Measurements from ENCODE around the gene CABP1.

- TF ChIP-seq POLR2AphosphoS5 (IDR thresholded peaks at IDR 0.05; ENCODE audit: borderline replicate concordance, low read depth, low read length), result no peak
- TF ChIP-seq EZH2 (IDR thresholded peaks at IDR 0.05), result no peak
Observed at GRCh38 chr12:120713861-120714482, 73.5 kb downstream of the CABP1 start.

All from SK-N-MC (cell line).